PC-9 (cell line): ENCODE results near the gene SUPT5H.

Experiments
- CTCF ChIP-seq: fragments of 200-600 bp; sonication (generic); conservative IDR thresholded peaks from 2 replicates; pipeline ENCODE4 v1.6.1; 2017; ENCODE audit warnings: mixed run types, antibody characterized with exemption, mild to moderate bottlenecking, moderate library complexity
- EZH2 ChIP-seq: fragments of 200-600 bp; sonication (generic); IDR thresholded peaks from 2 replicates; pipeline ENCODE4 v1.8.0; 2017; ENCODE audit warnings: antibody characterized with exemption, low read depth

- TF ChIP-seq CTCF (no peak), EZH2 (no peak)
These were observed 21.9 kb upstream of the SUPT5H start for GRCh38 chr19:39423258-39424086.
